GM23248 (cell line): ENCODE data around the gene MCEMP1.

Experiments
- EZH2 ChIP-seq: fragments of 200-600 bp; sonication (generic); IDR thresholded peaks from 2 replicates; pipeline ENCODE4 v1.6.1; 2018; ENCODE audit warnings: antibody characterized with exemption, mild to moderate bottlenecking; ENCODE audit not compliant: insufficient read depth, poor library complexity, severe bottlenecking
- EZH2phosphoT487 ChIP-seq: fragments of 200-600 bp; sonication (generic); IDR thresholded peaks from 2 replicates; pipeline ENCODE4 v1.6.1; 2018; ENCODE audit warnings: antibody characterized with exemption, moderate library complexity, mild to moderate bottlenecking, low read depth; ENCODE audit not compliant: insufficient read depth

GRCh38 chr19:7648265-7649014 lies 28.4 kb upstream of the MCEMP1 start:
- no peak for TF ChIP-seq EZH2
- no peak for TF ChIP-seq EZH2phosphoT487
